Stimulated activated CD8-positive, alpha-beta memory T cell treated with anti-CD3 and anti-CD28 coated beads, Interleukin-12 subunit alpha, Interleukin-12 subunit beta, amount 100 ng/mL, for 1 hour (primary cell): ENCODE results near the gene DNAJC5.
"Not testable (repeated sequence)": the region's sequence is repeated elsewhere in the genome, so short reads cannot be mapped to it uniquely, and the experiment has no call there.

ENCODE experiments used
- DNase-seq: peaks from one replicate; pipeline ENCODE4 v3.0.0-alpha.2; 2020; ENCODE audit warnings: low read depth

Gene DNAJC5

DNA sequence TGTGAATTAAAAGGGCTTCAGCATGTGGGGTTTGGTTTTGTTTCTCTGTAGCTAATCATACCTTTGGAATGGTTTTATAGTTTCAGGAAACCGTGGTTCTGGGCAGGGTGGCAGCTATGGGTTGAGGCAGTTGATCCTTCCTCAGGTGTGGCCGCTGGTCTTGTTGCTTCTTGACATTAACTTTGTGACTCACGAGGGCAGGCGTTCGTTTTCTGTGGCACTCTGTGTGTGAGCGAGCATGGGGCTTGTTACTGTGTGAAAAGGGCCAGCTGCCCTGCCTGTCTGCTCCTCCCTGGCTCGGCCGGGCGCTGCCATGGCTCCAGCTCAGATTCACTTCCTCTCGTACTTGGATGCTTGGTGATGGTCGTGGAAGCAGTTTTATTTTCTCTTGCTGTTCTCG, 16.2 kb downstream of the DNAJC5 start:
- DNase-seq, result no peak

DNA sequence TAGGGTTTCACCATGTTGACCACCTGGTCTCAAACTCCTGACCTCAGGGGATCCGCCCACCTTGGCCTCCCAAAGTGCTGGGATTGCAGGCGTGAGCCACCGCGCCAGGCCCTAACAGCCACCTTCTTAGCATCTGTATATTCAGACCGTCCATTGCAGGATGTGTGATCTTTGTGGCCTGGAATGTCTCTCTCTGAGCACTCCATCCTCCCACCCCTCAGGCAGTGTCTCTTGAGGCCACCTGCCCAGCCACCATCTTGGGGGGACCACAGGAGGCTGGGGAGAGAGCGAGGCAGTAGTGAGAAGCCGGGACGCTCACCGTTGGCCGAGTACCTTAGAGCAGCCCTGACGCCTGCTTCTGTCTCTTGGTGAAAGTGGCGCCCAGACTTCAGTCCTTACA, 18.8 kb downstream of the DNAJC5 start:
- DNase-seq, result no peak

DNA sequence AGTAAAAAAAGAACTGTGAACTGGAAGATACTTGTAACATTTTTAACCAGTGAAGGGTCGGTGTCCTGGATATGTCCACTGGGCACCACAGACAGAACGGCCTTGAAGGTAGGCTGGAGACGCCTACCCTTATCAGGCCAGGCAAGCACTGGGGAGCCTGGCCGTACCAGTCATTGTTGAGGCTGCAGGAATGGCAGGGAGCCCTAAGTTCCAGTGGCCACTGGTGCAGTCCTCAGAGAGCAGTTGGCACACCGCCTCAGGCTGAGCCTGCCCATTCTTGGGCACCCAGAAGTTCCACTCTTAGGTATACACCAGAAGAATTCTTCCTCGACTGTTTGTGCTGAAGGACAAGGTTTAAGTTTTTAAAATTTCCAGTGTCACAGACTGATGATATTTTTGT, 20.5 kb downstream of the DNAJC5 start:
- no peak for DNase-seq

DNA sequence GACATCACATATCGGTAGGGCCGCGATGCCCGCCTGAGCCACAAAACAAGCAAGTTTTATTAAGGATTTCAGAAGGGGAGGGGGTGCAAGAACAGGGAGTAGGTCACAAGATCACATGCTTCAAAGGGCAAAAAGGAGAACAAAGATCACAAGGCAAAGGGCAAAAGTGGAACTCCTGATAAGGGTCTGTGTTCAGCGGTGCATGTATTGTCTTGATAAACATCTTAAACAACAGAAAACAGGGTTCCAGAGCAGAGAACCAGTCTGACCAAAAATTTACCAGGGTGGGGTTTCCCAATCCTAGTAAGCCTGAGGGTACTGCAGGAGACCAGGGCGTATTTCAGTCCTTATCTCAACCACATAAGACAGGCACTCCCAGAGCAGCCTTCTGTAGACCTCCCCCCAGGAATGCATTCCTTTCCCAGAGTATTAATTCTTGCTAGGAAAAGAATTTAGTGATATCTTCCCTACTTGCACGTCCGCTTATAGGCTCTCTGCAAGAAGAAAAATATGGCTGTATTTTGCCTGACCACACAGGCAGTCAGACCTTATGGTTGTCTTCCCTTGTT, 21.5 kb downstream of the DNAJC5 start:
- DNase-seq, result not testable (repeated sequence)

DNA sequence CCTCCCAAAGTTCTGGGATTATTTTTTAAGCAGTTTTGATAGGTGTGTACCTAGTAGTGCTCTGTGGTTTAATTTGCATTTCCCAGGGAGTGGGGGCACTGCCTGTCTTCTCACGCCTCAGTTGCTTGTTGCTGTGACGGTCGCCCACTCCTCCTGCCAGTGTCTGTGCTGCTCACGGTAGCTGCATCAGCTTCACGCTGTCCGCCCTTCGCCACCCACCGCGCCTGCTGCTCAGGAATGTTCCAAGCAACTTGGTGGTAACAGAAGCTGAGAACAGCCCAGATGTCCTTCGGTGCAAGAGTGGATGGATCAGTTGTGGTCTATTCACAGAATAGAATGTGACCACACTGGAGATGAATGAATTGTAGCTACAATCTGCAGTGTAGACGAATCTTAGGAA, 22.9 kb downstream of the DNAJC5 start:
- DNase-seq, result no peak

DNA sequence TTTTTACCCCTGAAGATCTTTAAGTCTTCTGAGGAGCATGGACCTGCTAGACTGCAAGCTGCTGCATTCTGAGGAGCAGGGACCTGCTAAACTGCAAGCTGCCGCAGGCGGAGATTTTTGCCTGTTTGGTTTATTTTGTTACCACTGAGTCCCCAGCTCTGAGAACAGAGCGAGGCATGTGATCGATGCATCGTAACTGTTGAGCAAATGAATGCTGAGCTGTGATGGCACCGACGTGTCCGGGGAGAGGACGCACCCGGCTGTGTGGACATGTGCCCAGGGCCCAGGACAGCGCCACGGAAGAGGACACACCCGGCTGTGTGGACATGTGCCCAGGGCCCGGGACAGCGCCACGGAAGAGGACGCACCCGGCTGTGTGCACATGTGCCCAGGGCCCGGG, 24.2 kb downstream of the DNAJC5 start:
- DNase-seq, result no peak

DNA sequence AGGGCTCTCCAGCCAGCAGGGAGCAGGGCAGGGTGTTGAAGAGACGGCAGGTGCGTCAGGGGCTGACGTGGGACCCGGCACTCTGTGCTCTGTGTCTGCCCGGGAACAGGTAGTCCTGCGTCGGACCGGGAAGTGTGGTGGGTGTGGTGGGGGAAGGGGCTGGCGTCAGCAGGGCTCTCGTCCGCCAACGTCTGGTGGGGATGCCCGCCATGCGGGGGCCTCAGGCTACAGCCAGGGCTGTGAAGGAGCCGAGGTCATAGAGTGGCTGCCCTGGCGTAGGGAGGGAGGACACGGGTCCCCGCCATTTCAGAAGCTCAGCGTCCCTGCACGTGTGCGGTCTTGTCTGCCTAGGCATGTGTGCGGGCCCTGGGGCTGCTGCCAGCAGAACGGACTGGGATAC, 25.3 kb downstream of the DNAJC5 start:
- DNase-seq, result no peak

DNA sequence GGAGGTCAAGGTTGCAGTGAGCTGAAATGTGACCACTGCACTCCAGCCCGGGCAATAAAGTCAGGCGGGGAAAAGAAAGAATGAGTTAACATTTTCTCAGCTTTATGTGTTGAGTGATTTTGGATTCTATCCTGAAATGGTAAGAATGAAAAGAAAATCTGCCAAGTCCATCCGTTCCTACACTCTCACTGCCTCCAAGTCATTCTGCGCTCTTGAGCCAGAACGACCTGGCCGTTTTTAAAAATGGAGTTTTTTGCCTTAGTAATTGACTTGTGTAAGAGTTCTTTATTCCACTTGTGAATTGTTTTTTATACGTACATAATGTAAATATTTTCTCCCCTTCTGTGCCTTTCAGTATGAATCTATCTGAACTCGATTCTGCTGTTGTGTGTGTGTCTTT, 28.7 kb downstream of the DNAJC5 start:
- no peak for DNase-seq

DNA sequence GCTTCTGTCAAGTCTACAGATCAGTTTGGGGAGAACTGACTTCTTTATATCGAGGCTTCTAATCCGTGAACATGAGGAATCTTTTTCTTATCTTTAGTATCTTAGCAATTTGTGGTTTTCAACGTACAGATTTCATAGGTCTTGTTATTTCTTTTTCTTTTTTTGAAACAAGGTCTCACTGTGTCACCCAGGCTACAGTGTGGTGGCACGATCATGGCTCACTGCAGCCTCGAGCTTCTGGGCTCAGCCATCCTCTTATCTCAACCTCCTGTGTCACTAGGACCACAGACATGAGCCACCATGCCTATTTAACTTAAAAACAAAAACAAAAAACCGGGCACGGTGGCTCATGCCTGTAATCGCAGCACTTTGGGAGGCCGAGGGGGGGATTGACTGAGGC, 29.3 kb downstream of the DNAJC5 start:
- DNase-seq, result no peak

DNA sequence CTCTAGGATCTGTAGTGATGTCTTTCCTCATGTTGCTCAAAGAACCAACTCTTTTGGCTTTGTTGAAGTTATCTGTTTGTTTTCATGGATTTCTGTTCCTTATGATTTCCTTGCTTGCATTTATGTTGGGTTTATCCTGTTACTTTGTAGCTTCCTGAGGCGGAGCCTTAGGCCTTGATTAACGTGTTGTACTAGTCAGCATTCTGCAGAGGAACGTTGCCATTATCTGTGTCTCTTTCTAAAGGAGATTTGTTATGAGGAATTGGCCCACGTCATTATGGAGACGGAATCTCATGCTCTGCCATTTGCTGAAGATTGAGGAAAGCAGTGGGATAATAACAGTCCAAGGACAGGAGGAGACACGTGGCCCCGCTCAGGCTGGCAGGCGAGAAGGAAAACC, 31.4 kb downstream of the DNAJC5 start:
- DNase-seq, result no peak

DNA sequence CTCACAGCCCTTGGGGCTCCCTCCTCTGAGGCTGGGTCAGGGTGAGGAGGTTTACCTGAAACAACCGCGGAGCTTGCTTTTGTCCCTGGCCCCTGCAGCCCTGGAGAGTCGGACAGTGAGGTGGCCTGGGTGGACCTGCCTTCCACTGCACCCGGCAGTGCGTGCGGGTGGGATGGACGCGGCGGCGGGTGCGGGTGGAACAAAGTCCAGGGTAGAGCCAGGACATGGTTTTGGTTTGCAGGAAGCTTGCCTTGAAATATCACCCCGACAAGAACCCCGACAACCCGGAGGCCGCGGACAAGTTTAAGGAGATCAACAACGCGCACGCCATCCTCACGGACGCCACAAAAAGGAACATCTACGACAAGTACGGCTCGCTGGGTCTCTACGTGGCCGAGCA, 34.1 kb downstream of the DNAJC5 start:
- no peak for DNase-seq

DNA sequence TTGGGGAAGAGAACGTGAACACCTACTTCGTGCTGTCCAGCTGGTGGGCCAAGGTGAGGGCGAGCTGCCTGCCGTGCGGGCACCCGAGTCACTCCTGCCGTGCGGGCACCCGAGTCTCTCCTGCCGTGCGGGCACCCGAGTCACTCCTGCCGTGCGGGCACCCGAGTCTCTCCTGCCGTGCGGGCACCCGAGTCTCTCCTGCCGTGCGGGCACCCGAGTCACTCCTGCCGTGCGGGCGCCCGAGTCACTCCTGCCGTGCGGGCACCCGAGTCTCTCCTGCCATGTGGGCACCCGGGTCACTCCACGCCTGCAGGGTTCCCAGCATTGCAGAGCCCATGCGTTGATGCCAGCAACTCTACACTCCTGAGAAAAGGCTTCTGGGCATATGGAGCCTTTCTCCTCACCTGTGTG, 34.6 kb downstream of the DNAJC5 start:
- not testable (repeated sequence) for DNase-seq

DNA sequence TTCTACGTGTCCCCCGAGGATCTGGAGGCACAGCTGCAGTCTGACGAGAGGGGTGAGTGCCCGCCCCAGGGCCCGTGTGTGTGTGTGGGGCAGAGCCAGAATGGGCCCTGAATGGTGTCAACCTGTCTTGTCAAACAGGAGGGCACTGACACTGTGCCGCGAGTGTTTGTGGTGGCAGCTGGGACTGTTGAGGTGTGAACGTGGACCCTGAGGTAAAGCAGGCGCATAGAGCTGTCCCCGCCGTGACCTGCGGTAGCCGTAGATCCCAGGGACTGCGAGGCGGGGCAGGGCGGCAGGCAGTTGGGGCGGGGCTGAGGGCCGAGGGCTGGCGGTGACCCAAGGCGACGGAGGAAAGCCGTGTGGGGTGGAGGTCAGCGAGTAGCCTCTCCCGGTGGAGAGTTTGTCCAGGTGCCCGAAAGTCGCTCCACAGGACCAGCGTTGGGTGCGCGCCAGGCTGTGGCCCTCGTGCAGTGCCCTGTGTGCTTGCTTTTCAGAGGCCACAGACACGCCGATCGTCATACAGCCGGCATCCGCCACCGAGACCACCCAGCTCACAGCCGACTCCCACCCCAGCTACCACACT, 36.1 kb downstream of the DNAJC5 start:
- no peak for DNase-seq

DNA sequence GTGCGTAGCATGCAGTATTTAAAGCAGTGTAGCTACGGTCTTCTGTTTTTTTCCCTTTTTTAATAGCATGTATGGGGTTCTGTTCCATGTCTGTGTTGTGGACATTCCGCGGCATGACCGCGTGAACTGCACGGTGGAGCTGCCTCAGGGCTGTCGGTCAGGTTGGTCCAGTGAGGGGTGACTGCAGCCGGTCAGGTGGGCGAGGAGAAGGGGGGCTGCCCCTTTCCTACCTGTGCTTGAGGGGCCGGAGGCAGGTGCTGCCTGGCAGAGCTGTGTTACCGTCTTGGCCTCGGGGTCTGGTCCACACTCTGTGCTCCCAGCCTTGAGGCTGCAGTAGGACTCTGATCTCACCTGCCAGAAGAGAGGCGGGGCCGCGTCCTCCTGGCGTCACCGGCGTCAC, 36.8 kb downstream of the DNAJC5 start:
- DNase-seq, result no peak

DNA sequence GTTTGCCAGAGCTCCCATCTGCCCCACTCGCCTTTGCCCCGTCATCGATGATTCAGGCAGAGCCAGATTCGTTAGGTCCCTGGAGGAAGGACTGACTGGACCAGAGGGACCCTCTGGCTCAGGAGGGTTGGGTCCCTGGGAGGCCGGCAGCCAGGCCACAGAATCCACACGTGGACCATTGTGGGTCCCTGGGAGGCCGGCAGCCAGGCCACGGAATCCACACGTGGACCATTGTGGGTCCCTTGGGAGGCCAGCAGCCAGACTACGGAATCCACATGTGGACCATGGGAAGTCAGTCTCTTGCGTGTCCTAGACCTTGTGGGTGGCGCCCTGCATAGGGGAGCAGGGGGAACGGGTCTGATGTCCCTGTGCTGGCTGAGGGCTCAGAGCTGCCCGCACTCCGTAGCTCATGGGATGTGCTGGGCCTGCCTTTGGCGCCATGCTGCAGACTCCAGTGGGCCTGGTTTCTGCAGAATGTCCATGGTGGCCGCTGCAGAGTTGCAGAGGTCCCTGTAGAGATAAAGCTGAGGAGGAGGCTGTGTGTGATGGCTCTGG, 37.8 kb downstream of the DNAJC5 start:
- DNase-seq, result no peak

DNA sequence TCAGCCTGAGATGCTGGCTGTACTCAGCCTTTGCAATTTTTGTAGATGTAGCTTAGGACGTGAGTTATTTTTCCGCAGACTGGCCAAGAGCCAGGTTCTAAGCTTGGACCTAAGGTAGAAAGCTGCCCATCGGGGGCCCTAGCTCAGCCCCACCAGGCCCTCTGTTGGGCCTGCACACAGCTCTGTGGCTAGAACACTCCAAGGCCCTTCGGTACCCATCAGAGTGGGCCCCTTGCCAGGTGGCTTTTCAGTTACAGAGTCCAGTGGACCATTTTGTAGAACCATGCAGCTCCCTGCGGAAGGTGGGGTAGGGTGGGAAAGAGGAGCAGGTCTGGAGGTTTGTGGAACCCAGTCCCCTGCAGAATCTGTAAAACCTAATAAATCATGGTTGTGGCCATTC, 38.7 kb downstream of the DNAJC5 start:
- DNase-seq, result no peak

DNA sequence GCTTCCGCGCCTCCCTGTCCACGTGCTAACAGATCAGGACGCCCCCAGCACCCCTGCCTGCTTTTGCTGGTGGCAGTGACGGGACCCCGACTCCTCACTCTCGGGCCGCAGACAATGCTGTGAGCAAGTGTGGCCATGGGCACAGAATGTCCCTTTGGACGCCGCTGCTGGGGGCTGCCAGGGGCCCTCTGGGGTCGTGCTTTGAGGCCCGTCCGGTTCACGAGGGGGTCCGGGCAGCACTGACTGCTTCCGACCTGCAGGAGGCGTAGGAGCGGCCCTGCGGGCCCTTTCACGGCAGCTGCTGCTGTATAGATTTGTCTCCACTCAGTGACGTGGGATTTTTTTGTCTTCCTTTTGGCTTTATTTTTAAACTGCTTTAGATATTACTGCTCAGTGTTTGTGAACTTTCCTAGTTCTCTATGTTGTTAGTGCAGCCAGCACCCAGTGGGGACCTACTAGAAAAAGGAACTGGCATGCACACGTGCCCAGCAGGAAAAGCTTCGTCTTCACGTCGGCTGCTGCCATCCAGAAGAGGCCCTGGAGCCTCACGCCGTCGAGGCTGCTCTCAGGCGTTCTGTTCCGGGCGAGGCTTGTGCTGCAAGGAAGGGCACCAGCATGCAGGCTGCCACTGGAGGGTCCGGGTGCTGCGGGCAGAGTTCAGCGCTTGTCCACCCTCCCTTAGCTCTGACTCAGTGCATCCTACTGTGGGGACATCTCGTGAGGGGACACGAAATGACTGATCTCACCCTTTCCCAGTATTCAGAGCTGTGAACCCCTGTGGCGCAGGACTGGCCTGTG, 39.5 kb downstream of the DNAJC5 start:
- no peak for DNase-seq

DNA sequence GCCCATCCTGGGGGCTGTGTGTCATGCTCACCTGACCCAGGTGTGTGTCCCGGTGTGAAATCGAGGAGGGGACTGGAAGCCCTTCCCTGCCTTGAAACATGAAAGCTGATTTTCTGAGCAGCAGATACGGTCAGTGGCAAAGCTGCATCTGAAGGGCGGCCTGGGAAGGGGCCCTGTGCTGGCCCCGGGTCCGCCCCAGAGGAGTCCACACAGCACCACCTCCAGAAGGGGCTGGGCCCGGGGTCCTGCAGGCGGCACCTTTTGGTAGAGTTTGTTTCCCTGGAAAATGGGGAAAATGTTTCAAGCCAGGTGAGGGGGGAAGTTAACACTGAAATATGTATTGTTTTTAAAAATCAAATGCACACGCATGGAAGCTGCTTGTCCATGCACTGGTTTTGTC, 40.5 kb downstream of the DNAJC5 start:
- DNase-seq, result no peak

DNA sequence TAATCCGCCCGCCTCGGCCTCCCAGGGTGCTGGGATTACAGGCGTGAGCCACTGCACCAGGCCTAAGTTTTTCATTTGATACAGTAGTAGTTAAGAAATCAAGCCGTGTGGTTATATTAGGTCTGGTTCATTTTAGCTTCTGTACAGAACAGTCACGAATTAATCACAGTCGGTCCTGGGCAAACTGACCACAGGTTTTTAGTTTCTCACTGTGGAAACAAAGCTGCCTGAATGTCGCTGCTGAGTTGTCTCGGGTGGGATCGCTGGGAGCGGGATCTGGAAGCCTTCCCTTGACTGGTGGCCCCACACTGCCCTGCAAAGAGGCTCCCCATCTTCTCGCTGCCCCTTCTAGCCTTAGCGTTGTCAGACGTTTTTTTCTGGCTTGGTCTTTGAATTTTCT, 42.7 kb downstream of the DNAJC5 start:
- no peak for DNase-seq

DNA sequence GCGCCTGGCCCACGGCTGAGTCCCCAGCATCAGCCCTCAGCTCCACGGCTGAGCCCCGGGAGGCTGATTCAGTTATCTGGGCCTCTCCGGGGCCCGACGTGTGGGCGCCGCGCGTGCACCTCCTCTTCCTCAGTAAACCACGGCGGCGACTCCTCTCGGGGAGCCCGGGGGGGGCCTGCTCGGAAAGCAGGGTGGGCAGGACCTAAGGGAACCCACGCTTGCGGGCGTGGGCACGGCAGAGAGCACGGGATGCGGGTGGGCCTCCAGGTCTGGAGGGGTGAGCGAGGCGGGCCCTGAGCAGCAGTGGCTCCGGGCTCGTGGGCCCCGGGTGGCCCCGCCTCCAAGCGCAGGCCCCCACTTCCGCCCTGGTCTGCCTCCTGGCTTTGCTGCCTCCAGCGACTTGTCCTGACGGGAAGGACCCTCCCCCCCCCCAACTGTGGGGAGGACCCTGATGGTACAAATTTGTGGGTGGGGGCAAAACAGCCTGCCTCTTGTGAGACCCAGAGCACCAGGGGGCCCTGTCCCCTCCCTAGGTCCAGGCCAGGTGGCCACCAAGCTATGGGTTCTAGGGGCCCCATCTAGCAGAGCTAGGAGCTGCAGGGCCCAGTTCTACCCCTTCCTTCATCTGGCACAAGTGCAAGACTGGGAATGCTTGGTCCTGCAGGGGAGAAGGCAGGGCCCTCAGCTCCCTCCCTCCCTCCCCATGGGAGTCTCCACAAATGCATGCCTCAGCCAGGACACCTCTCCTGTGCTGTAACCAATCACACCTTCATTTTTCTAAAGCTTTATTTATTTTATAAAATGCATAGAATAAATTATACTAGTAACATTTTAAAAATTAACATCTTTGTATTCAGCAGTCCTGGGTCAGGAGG, 44.4 kb downstream of the DNAJC5 start:
- DNase-seq, result no peak

DNA sequence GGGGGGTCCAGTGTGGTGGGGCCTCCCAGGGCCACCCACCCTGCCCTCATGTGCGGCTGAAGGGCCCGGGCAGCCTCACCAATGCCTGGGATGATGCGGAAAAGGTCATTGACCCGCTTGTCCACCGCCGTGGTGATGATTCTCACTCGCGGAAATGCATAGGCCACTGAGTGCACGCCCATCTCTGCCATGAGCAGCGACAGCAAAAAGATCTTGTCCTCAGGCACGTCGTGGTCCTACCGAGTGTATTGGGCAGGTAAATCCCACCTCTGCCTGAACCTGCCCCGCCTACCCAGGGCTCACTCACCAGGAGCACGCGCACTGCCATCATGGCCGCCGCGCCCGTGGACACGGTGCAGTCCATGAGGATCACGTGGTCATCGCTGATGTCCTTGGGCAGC, 45.1 kb downstream of the DNAJC5 start:
- DNase-seq, result no peak

DNA sequence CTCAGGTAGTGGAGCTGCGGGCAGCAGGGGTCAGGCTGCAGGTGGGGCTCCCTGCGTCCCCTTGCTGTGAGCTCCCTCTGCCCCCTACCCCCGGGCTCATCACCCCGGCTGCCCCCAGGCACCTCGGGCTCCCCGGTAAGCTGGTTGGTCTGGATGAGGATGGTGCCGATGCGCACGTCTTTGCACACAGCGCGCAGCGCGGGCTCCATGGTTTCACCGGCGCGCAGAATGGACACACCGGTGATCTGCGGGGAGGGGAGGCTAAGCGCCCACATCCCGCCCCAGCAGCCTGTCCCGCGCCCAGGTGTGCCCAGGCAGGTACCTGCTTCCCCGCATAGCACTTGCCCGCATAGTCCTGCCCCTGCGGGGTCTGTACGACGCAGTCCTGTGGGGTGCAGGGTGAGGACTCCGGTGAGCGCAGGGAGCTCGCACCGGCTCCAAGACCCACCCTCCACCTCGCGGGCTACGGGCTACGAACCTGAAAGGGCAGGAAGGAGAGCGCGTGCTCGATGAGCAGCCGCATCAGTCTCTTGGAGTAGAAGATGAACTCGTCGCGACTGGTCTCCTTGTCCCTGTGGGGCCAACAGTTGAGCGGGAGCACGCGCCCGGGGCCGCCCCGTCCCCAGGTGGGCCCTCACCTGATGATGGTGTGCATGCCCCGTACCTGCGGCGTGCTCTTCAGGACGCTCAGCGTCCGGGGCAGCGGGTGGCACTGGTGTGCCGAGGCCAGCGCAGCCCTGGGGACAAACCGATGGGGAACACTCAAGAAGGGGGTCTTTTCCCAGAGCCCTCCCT, 45.7 kb downstream of the DNAJC5 start:
- no peak for DNase-seq
